Measurements from ENCODE around the gene DRG2.
A peak's percentile ranks its signal among the peaks of the same experiment; 100 is the strongest.

Gene DRG2

GRCh38 chr17:18151290-18151689 lies 63.5 kb downstream of the DRG2 start:
- no peak for DNase-seq (ENCODE audit: low read depth)
- no peak overlapping the region for H3K4me3 ChIP-seq (ENCODE audit: low read depth, low read length)
- no peak for TF ChIP-seq CTCF (IDR thresholded peaks at IDR 0.05; ENCODE audit: control insufficient read depth, extremely low read depth, insufficient read depth)

- no peak overlapping the region for H3K4me3 ChIP-seq (ENCODE audit: low read depth, low read length)
- no peak for TF ChIP-seq CTCF (IDR thresholded peaks at IDR 0.05; ENCODE audit: control insufficient read depth, extremely low read depth, insufficient read depth)
- no peak for DNase-seq (ENCODE audit: low read depth)
These were observed 67.4 kb downstream of the DRG2 start for GRCh38 chr17:18155179-18155578.

- DNase-seq (ENCODE audit: low read depth), result no peak
- TF ChIP-seq CTCF (IDR thresholded peaks at IDR 0.05; ENCODE audit: control insufficient read depth, extremely low read depth, insufficient read depth), result 0 out of 2 replicates have a peak, but pooled peaks have one; percentile 18
These were observed 68.6 kb downstream of the DRG2 start for GRCh38 chr17:18156171-18156975.

GRCh38 chr17:18156976-18157280 lies 69.2 kb downstream of the DRG2 start:
- TF ChIP-seq CTCF (IDR thresholded peaks at IDR 0.05; ENCODE audit: control insufficient read depth, extremely low read depth, insufficient read depth), result no peak
- no peak for DNase-seq (ENCODE audit: low read depth)
- H3K4me3 ChIP-seq (ENCODE audit: low read depth, low read length), result no peak overlapping the region

More at GRCh38 chr17:18156171-18156975, 68.6 kb downstream of the DRG2 start:
- no peak overlapping the region for H3K4me3 ChIP-seq (ENCODE audit: low read depth, low read length)
